Measurements from ENCODE around the gene ZFP57.

DNA sequence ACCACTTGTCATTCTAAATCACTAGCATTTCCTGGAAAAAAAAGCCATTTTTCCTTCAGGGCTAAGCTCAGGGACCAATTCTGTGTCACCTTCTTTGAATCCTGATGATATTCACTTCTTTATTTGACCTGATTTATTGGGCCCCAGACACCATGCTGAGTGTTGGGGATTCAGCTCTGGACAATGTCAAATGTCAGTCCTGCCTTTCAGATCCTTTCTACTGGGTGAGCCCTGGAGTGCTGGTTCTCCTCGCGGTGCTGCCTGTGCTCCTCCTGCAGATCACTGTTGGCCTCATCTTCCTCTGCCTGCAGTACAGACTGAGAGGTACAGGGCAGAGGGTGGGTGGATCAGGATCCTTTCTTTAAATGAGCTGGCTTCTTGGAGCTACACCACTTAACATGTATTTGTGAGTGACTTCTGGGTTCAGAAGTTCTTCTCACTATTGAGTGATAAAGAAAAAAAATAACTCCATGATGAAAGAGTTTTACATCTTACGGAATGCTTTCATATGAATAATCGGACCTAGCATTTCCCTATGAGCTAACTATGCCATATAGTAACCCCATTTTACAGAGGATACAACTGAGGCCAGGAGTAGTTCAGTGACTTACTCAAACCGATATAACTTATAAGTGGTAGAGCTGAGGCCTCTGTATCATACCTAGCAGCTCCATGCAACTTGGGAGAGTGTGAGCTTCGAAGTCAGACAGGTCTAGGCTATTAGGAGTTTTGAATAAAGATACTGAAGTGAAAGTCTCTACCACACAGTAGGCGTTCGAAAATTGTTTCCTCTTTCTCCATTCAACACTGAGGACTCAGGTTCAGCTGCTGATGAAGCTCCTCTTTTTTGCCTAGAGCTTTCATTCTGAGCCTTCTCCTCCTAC is 14.8 kb downstream of the ZFP57 start:
- TF ChIP-seq, protein P1, sequence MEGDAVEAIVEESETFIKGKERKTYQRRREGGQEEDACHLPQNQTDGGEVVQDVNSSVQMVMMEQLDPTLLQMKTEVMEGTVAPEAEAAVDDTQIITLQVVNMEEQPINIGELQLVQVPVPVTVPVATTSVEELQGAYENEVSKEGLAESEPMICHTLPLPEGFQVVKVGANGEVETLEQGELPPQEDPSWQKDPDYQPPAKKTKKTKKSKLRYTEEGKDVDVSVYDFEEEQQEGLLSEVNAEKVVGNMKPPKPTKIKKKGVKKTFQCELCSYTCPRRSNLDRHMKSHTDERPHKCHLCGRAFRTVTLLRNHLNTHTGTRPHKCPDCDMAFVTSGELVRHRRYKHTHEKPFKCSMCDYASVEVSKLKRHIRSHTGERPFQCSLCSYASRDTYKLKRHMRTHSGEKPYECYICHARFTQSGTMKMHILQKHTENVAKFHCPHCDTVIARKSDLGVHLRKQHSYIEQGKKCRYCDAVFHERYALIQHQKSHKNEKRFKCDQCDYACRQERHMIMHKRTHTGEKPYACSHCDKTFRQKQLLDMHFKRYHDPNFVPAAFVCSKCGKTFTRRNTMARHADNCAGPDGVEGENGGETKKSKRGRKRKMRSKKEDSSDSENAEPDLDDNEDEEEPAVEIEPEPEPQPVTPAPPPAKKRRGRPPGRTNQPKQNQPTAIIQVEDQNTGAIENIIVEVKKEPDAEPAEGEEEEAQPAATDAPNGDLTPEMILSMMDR (IDR thresholded peaks at IDR 0.05): no peak
- no peak for TF ChIP-seq POLR2AphosphoS5 (IDR thresholded peaks at IDR 0.05)
- no peak for TF ChIP-seq POLR2A (IDR thresholded peaks at IDR 0.05)

All from suprapubic skin (tissue), 4 donors.